NCI-H524 (cell line): Measurements from ENCODE around the gene MOCS3.

ENCODE experiments used
- DNase-seq, 2 experiments: peaks; one replicate each; lab custom pipeline; 2025; lab: John Stamatoyannopoulos, UW

MOCS3 gene

DNA sequence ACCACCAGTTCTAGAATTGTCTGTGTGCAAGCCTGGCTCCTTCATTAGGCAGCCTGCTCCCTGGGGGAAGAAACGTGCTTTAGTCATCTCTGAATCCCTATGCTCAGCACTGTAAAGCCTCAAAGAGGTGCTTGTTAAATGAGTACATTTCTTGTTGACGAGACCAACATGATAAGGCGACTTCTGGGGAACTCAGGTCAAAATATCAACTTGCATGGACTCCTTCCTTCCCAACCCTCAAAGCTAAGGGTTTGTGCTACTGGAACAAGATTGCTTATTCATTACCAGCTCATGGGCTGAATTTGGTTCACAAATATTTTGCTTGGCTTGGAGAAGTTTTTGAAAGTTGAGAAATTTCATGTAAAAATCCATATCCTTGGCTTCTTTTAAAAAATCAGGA, 53.7 kb downstream of the MOCS3 start:
- no peak for DNase-seq
